Measurements from ENCODE around the gene TUBG1.

DNA sequence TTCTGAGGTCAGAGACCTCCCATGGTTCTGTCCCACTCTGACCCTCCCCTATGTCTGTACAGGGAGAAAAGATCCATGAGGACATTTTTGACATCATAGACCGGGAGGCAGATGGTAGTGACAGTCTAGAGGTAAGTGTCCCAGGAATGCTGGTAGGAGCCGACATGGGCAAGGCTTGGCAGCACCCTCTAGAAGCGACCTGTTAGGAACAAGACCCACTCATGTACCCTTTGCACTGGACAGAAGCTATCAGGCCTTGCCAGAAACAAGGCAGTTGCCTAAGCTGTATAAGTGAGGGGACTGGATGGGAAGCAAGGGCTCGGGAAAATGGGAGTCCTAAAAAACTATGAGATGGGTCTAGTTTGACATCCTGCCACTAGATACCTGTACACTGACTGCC is 2.5 kb downstream of the TUBG1 start:
- TF ChIP-seq, protein P1, sequence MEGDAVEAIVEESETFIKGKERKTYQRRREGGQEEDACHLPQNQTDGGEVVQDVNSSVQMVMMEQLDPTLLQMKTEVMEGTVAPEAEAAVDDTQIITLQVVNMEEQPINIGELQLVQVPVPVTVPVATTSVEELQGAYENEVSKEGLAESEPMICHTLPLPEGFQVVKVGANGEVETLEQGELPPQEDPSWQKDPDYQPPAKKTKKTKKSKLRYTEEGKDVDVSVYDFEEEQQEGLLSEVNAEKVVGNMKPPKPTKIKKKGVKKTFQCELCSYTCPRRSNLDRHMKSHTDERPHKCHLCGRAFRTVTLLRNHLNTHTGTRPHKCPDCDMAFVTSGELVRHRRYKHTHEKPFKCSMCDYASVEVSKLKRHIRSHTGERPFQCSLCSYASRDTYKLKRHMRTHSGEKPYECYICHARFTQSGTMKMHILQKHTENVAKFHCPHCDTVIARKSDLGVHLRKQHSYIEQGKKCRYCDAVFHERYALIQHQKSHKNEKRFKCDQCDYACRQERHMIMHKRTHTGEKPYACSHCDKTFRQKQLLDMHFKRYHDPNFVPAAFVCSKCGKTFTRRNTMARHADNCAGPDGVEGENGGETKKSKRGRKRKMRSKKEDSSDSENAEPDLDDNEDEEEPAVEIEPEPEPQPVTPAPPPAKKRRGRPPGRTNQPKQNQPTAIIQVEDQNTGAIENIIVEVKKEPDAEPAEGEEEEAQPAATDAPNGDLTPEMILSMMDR (conservative IDR thresholded peaks at IDR 0.05; ENCODE audit: low read length), result no peak
- TF ChIP-seq EZH2phosphoT487 (IDR thresholded peaks at IDR 0.05; ENCODE audit: borderline replicate concordance, low read depth, low read length), result no peak
